Omental fat pad (tissue), 4 donors: Measurements from ENCODE around the gene RNF167. TPM values are rescaled to one million over a fixed set of nuclear protein-coding genes. Genes with fewer than 3 reads are reported as not detected.
A peak's percentile ranks its signal among the peaks of the same experiment; 100 is the strongest.

ENCODE experiments used
- ATAC-seq: fragments of 150-250 bp; one replicate; pipeline ENCODE4 v1.9.1; 2016; ENCODE audit warnings: mild to moderate bottlenecking, moderate library complexity; ENCODE audit not compliant: low FRiP score
- DNase-seq: peaks from one replicate; pipeline ENCODE4 v3.0.0-alpha.2; 2019; ENCODE audit warnings: low spot score
- CTCF ChIP-seq, 3 donors: fragments of 450-650 bp; IDR thresholded peaks; one replicate each; pipeline ENCODE4 v1.5.1; 2016 to 2017; ENCODE audit warnings: antibody characterized with exemption in 3 of 3, mild to moderate bottlenecking in 3 of 3, moderate library complexity in 2 of 3
- total RNA-seq, 4 donors: library from RNA; depleted of rRNA; stranded (reverse); fragments of >200 nt; gene quantifications; one replicate each; pipeline ENCODE4 v1.1.0, GENCODE V29; 2016

RNF167 gene
- total RNA-seq, 4 donors from 2014 or later: 24.5 to 34.4 (median 32.0) TPM

GRCh38 chr17:4895657-4896331 is 44.3 kb upstream of the RNF167 start:
- no peak for DNase-seq
- TF ChIP-seq CTCF (IDR thresholded peaks at IDR 0.05): no peak
- ATAC-seq: no peak

GRCh38 chr17:4896332-4897197 is 43.5 kb upstream of the RNF167 start:
- ATAC-seq (no peak), DNase-seq (no peak)
- no peak for TF ChIP-seq CTCF (IDR thresholded peaks at IDR 0.05)

GRCh38 chr17:4897198-4897687 is 42.8 kb upstream of the RNF167 start:
- no peak for ATAC-seq
- no peak for TF ChIP-seq CTCF (IDR thresholded peaks at IDR 0.05)
- DNase-seq: no peak

GRCh38 chr17:4897785-4898184 is 42.3 kb upstream of the RNF167 start:
- ATAC-seq: no peak
- TF ChIP-seq CTCF (IDR thresholded peaks at IDR 0.05): no peak
- DNase-seq: no peak

- DNase-seq (no peak), ATAC-seq (no peak)
- no peak for TF ChIP-seq CTCF (IDR thresholded peaks at IDR 0.05)
Observed at GRCh38 chr17:4898351-4898750, 41.7 kb upstream of the RNF167 start.

- ATAC-seq (peak; percentile 2), DNase-seq (no peak)
- no peak for TF ChIP-seq CTCF (IDR thresholded peaks at IDR 0.05)
Observed at GRCh38 chr17:4898927-4899326, 41.1 kb upstream of the RNF167 start.
